ENCODE data around the gene CDK6.
"Not testable (repeated sequence)": the region's sequence is repeated elsewhere in the genome, so short reads cannot be mapped to it uniquely, and the experiment has no call there.

CDK6 gene

DNA sequence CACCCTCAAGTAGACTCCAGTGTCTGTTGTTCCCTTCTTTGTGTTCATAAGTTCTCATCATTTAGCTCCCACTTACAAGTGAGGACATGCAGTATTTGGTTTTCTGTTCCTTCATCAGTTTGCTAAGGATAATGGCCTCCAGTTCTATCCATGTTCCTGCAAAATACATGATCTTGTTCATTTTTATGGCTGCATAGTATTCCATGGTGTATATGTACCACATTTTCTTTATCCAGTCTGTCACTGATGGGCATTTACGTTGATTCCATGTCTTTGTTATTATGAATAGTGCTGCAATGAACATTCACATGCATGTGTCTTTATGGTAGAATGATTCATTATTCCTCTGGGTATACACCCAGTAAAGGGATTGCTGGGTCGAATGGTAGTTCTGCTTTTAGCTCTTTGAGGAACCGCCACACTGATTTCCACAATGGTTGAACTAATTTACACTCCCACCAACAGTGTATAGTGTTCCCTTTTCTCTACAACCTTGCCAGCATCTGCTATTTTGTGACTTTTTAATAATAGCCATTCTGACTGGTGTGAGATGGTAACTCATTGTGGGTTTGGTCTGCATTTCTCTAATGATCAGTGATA, 79.0 kb downstream of the CDK6 start:
- DNase-seq, result not testable (repeated sequence)

DNA sequence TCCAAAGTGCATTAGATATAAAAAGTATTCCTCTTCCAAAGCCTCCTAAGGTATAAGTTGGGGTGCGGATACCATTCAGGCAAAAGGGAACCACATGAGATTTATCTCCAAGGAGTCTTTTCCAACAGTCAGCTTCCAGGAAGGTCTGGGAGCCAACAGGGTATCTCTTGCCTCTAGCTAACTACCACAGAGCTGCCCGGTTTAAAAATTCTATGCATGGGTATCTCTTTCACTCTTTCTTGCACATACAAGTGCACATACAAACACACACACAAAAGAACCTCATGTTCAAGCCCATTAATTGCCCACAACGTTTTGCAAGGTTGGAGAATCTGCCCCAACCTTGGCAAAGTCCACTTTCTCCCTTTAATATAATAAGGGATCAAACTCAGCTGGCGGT, 80.7 kb downstream of the CDK6 start:
- DNase-seq, result no peak

DNA sequence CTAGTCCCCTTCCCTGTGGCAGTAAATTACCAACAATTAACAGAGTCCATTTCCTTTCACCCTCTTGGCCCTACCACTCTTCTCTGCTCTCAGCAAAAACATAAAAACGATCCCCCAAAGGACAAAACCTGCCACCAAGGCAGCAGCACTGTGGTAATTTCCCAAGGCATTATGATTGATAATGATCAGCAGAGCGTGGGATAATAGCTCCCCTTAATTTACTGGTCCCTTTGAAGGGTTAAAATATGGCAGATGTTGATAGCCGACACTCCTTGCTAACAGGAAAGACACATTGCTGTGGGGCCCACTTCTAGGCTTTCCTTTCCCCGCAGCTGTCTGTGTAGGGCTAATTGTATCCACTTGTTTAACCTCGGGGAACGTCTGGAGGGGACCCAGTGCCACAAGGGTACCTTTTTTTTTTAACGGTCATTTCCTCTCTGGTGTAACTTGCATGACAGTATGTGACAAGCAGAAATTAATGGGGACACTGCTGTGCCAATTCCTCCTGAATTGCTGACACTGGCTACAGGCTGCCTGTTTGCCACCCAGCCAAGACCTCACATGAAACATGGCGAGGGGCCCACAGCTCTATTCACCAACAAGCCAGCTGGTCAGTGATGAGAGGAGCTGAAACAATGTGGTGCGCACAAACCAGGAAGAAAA, 81.3 kb downstream of the CDK6 start:
- peak; percentile 60 for DNase-seq

DNA sequence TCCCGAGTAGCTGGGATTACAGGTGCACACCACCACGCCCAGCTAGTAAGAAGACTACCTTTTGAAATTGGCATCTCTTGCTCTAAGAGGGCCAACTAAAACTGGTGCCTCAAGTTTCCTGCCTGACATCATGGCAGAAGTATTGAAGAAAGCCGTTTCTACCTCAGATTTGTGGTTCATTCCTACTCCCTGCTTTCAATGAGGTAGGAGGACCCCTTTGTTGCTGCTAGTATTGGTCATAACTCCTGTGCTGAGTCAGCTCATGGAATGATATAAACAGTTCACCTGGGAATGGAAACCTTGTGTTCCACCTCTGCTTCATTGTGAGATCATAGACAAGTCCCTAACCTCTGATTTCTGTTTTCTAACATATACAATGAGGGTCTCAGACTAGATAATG, 82.8 kb downstream of the CDK6 start:
- DNase-seq, result no peak

DNA sequence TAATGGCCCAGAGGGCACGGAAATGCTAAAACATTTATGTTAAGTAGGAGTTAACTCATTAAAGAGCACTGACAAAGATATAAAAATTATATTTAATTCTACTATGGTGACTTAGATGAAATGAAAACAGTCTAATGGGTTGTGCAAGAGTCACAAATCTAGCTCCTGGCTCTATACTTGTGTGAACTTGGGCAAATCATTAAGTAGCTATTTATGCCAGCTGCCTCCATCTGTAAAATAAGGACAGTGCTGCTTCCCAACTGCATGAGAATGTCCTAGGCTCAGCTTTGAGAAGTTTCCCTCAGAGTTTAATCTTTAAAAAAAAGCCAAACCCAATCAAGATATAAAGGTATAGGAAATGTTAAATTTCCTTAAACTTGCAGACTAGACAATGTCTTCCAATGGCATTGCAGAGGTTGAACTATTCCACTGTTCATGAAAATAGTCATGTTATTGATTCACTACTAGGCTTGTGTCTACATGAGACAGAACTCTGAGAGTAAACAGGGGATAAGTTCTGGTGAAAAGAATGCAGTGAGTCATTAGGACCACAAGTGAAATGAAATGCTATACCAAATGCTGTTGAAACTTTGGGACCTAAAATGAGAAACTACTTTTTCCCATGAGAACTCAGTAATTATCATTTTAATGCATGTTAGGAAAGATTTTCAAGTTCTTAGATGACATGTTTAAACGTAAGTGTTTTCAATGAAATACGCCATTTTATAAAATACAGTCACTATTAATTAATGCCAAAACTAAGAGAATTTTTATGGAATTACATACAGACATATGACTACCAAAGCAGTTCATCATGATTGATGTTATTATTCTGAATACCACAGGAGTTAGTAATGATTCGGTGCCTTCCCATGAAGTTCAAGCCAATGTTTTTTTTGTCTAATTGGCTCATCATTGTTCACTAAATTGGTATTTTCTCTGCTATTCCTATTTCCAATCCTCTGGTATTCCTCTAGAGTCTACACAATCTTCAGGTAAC, 84.2 kb downstream of the CDK6 start:
- no peak for DNase-seq

DNA sequence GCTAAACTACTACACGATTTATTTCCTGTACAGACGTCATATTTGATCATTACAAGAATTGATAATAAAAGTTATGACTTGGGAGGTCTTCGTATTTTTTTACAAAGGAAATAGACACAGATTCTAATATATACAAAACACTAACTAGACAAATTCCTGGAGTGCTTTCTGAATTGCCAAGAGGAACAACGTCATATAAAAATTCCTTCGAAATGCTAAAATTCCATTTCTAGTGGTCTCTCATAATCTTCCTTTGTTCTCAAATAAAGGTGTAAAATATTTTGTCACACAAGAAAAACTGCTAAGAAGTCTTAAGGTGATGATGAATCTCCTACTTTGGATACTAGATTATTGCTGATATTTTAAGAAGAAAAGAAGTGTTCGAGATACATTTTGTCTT, 85.4 kb downstream of the CDK6 start:
- DNase-seq, result no peak

DNA sequence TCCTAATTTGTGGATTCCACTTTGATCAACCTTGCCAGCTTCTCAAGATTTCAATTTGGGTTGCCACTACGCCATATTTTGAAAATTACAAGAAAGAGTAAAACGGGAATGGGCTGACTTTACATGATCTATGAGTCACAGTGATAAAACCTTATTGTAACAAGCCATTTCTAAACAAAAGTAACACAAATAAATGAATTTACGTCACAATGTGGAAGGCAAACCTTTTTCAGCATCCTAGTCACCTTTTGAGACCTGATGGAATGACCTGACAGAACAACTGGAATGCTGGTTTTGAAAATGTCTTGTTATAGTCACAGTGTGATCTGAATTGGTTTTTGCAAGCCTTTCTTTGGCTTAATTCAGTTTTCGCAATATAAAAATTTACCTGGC, 85.9 kb downstream of the CDK6 start:
- DNase-seq, result no peak

DNA sequence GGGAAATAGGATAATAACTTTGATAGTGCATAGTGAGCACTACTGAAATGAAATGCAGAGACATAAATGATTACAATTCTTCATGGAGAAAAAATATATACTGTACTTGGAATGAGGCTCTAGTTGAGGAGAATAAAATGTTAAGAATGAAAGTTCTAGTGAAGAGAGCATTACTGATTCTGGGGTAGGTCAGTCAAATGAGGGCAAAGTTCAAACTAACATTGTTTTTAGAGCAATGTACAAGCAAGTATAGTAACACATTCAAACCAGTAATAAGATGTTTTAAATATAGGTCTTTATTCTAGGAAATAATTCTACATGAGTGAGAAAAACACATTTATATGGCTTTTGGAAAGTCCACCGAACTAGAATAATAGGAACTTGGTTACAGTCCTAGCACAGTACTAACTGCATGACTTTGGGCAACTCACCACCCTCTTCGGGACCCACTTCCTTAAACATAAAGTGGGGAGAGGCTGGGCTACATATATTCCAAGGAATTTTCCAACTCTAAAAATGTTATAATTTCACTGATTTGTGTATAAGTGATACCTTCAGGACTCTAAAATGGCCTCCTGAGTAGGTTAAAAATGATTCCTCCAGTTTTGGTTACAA, 86.4 kb downstream of the CDK6 start:
- DNase-seq, result no peak

DNA sequence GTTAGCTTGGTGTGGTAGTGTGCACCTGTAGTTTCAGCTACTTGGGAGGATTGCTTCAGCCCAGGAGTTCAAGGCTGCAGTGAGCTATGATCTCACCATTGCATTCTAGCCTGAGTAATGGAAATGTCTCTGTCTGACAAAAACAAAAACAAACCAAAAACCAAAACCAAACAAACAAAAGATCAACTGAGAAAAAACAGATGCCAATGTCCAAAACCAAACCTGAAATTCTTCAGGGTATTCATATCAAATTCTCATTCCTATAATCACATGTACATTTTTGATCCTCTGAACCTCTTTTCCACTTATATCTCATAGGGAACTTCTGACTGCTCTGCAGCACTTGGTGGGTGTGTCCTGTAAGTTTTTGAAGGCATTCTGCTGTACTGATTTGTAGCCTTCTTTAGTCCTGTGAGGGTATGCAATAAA, 87.0 kb downstream of the CDK6 start:
- no peak for DNase-seq

DNA sequence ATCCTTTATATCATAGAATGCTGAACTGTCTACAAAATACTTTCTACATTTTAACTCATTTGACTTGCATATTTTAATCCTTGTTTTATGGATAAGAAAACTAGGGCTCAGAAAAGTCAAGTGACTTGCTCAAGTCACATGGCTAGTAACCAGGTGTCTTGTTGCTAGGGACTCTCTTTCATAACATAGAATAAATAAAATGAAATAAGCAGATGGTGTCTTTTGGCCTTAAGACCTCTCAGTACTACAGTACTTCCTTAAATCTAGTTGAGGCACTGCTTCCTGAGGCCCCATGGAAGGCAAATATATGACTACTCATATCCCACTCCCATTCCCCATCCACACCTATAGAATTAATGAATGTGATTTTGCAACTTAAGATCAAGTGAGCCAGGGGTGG, 87.9 kb downstream of the CDK6 start:
- DNase-seq, result no peak

DNA sequence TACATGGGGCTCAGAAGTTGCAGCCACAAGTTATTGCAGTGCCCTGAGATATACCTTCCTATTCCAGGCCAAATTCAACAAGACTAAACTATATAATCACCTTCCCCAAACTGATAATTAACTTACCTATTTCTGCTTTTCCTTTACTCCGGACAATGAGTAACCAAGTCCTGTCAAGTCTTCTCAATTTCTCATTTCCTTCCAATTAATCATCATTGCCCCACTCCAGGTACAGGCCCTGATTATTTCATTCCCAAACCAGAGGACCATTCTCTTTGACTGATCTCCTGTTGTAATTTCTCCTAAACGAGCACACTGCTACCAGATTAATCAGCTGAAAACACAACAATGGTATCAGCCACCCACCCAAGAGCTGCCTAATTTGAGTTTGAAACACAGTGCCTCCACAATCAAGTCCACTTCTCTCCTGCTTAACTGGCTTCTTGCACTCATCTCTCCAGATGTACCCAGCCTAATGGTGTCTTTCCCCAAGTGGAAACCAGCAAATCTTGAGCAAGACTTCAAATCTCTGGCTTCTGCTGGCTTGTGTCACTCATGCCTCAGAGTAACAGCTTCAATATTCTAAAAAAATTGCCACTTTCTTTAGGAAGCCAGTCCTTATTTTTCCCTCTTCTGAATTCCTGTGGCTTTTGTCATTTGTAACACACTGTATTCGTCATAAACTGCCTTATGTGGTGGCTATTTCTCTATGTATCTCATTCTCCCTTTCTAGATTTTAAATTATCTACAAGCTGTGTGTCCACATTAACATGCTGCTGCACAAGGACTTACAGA, 89.1 kb downstream of the CDK6 start:
- DNase-seq, result no peak

DNA sequence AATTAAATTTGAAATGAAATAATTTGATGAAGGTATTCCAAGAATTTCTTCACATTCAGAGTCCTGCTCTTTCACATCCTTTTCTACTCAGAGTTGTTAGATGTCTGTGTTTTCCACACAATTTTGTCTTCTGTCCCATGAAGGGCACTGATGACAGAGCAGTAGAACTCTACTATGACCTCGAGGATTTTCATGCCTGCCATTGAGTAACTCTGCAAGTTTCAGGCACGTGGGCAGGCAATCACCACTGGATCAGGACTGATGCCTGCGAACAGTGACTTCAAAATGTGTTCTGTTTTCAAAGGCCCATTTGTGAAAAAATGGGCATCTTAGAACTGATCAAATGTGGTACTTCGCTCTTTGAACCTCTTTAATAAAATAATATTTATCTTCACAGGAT, 91.1 kb downstream of the CDK6 start:
- no peak for DNase-seq

DNA sequence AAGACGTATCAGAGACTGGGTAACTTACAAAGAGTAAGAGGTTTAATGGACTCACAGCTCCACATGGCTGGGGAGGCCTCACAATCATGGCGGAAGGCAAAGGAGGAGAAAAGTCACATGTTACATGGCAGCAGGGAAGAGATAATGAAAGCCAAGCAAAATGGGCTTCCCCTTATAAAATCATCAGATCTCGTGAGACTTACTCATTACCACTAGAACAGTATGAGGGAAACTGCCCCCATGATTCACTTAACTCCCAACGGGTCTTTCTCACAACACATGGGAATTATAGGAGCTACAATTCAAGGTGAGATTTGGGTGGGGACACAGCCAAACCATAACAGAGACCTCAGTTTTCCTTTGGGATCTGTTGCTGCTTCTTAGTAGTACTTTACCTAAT, 92.2 kb downstream of the CDK6 start:
- DNase-seq, result not testable (repeated sequence)

DNA sequence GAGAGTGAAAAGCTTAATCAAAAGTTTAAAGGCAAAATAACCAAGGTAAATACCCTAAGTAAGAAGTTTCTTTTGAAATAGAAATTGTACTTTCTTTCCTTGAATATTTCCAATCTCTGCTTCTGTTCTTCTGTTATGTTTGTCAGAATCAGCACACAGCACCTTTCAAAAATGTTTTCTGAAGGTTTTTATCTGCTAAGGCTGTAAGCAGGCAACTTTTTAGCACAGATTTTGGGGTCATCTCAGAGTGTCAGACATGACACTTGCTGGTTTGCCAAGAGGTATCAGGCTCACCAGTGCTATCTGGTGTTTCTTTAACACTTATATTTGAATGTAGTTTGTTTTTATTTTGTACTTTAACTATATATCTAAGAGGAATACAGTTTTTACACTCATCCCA, 94.2 kb downstream of the CDK6 start:
- no peak for DNase-seq

DNA sequence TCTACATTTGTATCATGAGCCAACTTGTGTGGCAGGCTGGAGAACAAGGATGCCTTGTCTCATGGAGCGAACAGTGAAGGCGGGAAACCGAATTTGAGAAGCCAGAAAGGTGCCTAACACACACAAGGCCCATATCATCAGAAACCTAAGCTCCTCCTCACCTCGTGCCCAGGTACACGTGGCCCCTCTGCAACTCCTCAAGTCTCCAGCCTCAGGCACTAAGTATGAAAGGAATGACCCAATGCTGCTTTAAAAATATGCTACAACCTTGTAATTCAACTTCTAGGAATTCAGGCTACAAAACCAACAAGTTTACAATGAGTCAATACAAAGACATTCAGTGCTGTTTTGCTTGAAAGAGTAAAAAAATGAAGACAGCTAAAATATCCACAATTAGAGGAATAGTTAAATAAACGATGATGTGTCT, 95.7 kb downstream of the CDK6 start:
- DNase-seq, result no peak

DNA sequence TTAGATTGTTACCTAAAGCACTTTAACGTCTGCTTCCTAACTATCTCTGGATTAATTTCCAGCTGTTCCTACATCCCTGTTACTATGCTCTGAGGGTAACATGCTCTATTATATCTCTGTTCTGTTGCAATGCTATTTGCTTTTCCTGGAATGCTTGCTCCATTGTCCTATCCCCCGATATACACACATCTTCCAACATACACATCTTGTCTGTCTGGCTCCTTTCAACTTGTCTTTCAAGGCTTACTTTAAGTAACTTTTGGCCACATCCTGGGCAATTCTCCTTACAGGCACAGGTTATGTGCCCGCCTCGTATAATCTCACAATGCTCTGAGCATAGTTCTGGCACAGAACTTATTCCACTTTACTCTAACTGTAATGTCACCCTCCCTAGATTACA, 96.2 kb downstream of the CDK6 start:
- no peak for DNase-seq

DNA sequence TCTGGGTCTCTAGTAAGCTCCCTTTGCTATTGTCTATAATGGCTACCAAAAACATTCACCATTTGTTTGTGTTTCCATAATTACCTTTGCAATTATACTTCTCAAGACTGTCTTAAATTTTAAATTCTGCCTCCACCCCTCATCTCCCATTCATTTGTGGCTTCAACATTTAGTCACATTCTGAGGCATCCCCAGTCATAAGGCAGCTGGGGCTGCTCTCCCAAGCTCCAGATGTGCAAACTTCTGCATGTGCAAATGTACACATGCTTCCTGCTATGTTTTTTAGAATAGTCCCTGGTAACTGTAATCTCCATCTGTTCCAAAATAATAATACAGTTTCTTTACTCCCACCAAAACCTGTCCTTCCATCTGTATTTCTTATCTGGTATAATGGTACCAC, 97.3 kb downstream of the CDK6 start:
- no peak for DNase-seq

DNA sequence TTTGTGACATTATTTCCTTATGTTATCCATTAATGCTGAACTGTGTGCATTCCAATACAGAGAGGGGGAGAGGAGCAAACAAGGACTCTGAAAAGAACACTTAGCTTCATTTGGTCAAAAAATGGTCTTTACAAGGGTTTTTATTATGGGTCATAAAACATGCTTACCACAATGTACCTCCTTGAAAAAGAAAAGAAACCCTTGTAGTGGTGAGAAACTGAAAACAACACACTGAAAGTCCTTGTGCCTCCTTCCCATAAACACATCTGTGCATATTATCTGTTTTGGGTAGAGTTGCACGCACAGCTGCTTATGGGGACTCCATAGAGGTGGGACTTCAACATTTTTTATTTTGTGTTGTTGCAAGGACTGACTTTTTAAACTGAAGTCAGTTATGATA, 98.7 kb downstream of the CDK6 start:
- DNase-seq, result no peak

DNA sequence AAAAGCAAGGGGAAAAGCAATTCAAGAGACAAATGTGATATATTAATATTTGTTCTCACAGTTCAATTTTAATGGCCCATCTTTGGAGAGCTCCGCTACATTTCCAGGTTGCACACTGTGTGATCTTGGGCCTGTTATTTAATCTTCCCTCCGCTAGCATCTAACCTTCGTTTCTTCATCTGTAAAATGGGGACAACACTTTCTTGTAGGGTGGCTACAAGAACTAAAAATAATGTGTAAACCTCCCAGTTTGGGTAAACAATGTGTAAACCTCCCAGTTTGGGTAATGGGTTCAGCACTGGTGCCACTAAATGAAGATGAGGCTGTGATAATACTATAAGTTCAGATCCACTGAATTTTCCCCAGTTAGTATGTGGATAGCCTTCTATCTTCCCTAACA, 99.5 kb downstream of the CDK6 start:
- no peak for DNase-seq

DNA sequence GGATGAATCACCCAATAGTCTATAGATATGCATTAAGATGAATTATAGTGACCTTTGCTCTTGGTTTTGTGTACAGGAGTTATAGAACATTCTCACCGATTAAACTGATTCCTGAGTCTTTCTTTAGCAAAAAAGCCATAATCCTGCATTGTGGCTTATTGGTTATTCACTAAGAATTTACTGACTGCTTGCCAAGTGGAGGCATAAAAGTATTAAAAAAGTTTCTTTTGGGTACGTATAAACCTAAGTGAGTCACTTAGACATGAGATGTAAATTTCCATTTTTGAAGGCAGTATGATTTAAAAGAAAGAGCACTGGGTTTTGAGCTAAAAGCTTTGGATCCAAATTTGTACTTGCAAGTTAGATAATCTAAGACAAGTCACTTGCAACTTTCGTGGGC, 100.7 kb downstream of the CDK6 start:
- no peak for DNase-seq

DNA sequence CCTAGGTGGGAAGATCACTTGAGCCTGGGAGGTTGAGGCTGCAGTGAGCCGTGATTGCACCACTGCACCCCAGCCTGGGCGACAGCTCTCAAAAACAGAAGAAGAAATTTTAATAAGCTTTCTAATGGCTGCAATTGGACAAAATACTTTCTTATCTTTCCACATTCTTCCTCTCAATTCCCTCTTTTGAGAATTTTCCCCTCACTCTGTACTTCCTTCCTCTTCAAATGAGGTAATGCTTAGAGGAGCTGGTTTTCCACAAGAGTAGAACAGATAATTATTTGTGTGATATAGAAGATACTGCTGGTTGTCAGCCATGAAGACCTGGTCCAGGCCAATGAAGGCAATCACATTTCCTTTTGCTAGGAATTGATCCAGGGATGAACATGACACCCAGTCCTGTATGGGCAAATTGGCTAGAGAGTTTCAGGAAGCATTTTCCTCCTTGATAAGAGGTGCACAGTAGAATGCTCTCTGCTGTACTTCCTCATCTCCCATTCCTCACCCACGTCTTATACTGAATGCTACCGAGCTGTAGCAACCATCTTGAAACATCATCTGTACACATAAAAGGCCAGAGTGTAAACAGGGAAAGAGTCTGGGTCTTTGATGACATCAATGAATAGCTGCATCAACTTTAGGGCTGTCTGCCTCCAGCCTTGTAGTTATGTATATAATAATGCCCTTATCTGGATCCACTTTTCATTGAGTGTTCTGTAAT, 103.9 kb downstream of the CDK6 start:
- no peak for DNase-seq
